Spleen (tissue), 7 donors: ENCODE measurements around the gene GRK6.

ENCODE experiments used
- POLR2A ChIP-seq, 3 donors: fragments of 450-650 bp; IDR thresholded peaks; one replicate each; pipeline ENCODE4 v1.5.1; 2017; ENCODE audit warnings: antibody characterized with exemption in 3 of 3, mild to moderate bottlenecking in 1 of 3
- POLR2AphosphoS5 ChIP-seq, 3 donors: sonication (generic); formaldehyde crosslinking; IDR thresholded peaks; one replicate each; pipeline ENCODE4 v1.5.1; 2017; ENCODE audit warnings: antibody characterized with exemption in 3 of 3
- TF ChIP-seq, protein P1 (sequence below), 11 experiments: fragments of 200-600 bp in 7 of 11; fragments of 450-650 bp in 4 of 11; sonication (generic) in 4 of 11; IDR thresholded peaks in 8 of 11; conservative IDR thresholded peaks in 3 of 11; 1 replicate in 7 of 11; 2 replicates in 4 of 11; pipeline versions ENCODE4 v1.4.0 to v1.8.0; 2016 to 2021; ENCODE audit warnings: antibody characterized with exemption in 11 of 11, inconsistent platforms in 4 of 11, mild to moderate bottlenecking in 1 of 11
- donor health status: DM: no; HTN: no; CAD: no; lungs with moderate emphysema.
- donor health status: DM: no; HTN: no; CAD: no.
- donor health status: DM: no; HTN: no; CAD: no.

DNA sequence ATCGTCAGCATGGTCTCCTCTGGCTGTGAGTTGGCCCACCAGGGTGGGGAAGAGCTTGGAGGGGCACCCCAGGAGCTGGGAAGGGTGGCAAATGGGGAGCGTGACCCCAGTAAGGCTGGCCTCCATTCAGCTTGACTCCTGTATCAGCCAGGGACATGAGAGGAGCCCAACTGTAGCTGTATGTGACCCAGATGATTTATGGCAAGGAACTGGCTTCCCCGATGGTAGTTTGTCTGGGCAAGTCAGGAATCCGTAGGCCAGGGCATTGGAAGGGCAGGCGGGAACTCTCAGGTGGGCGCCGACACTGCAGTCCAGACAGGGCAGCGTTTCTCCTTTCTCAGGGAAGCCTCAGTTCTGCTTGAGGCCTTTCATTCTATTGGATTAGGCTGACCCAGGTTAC lies 39.9 kb upstream of the GRK6 start:
- no peak for TF ChIP-seq POLR2A (IDR thresholded peaks at IDR 0.05)
- TF ChIP-seq POLR2AphosphoS5 (IDR thresholded peaks at IDR 0.05) = no peak
- TF ChIP-seq, protein P1, sequence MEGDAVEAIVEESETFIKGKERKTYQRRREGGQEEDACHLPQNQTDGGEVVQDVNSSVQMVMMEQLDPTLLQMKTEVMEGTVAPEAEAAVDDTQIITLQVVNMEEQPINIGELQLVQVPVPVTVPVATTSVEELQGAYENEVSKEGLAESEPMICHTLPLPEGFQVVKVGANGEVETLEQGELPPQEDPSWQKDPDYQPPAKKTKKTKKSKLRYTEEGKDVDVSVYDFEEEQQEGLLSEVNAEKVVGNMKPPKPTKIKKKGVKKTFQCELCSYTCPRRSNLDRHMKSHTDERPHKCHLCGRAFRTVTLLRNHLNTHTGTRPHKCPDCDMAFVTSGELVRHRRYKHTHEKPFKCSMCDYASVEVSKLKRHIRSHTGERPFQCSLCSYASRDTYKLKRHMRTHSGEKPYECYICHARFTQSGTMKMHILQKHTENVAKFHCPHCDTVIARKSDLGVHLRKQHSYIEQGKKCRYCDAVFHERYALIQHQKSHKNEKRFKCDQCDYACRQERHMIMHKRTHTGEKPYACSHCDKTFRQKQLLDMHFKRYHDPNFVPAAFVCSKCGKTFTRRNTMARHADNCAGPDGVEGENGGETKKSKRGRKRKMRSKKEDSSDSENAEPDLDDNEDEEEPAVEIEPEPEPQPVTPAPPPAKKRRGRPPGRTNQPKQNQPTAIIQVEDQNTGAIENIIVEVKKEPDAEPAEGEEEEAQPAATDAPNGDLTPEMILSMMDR (IDR thresholded peaks at IDR 0.05 in 8 of 11, conservative IDR thresholded peaks at IDR 0.05 in 3 of 11) = no peak
